ENCODE measurements around the gene TOR3A.

TOR3A gene

GRCh38 chr1:179091691-179092165, 9.9 kb downstream of the TOR3A start:
- no peak for TF ChIP-seq CTCF (IDR thresholded peaks at IDR 0.05)

GRCh38 chr1:179092896-179093461, 11.1 kb downstream of the TOR3A start:
- no peak for TF ChIP-seq CTCF (IDR thresholded peaks at IDR 0.05)

- TF ChIP-seq CTCF (IDR thresholded peaks at IDR 0.05) = no peak
These were observed 12.9 kb downstream of the TOR3A start for GRCh38 chr1:179094818-179095217.

DNA sequence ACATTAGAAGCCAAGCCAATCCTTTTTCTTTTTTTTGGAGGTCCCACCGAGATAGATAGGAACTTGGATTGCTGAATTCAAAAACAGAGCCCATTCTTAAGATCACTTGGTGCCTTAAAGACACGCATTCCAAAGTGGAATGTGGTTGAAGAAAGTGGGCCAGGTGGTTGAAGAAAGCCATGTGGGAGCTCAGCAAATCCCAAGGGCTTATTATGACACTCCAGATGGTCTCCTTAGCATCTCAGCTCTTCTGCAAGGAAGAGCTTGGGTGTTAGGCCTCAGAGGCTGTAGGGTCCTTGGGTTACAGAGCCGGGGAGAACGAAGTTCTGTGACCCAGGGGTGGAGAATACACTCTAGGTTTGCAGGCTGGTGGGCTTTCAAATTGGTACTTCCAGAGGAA, 13.5 kb downstream of the TOR3A start:
- TF ChIP-seq CTCF (IDR thresholded peaks at IDR 0.05) = no peak

DNA sequence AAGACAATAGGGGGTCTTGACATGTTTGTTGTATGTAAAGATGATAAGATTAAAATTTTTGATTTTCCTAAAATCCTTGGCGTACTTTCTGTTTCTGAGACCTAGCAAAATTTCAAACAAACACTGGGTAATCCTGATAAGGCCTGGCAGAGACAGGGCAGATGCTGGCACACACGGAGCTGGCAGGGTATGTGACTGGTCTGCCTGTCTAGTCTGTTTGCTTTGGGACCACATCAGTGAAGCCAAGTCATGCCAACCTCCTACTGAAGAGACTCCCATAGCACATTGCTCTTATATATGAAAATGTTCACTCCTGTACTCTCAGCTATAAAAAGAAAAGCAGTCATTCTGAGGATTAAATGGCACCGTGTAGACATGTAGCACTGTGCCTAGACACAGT, 14.1 kb downstream of the TOR3A start:
- TF ChIP-seq CTCF (IDR thresholded peaks at IDR 0.05) = no peak

GRCh38 chr1:179099891-179100290, 18.0 kb downstream of the TOR3A start:
- no peak for TF ChIP-seq CTCF (IDR thresholded peaks at IDR 0.05)

DNA sequence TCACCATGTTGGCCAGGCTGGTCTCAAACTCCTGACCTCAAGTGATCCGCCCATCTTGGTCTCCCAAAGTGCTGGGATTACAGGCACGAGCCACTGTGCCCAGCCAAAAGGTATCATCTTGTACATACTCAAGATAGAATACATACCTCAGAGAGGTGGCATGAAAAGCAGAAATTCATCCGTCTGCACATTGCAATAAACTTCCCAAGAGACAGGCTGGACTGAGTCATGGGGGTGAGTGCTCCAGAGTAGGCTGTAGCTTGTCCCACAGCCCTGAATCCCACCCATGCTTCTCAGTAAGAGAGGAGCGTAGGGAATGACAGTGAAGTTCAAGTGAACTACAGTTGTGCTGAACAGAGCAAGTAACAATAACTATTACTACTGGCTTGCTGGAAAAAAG, 19.7 kb downstream of the TOR3A start:
- no peak for TF ChIP-seq CTCF (IDR thresholded peaks at IDR 0.05)

- TF ChIP-seq CTCF (IDR thresholded peaks at IDR 0.05) = no peak
These were observed 22.1 kb downstream of the TOR3A start for GRCh38 chr1:179103999-179104398.
